Activated CD8-positive, alpha-beta T cell treated with anti-CD3 and anti-CD28 coated beads for 36 hours (primary cell): ENCODE results near the gene CPN2. TPM values are rescaled to one million over a fixed set of nuclear protein-coding genes. Genes with fewer than 3 reads are reported as not detected.

Experiments used
- ATAC-seq: fragments of 200-7000 bp; cut with Tn5 transposase; one replicate; pipeline ENCODE4 v1.10.0; 2021; ENCODE audit warnings: mild to moderate bottlenecking, moderate library complexity
- CTCF ChIA-PET: fragments of 350-600 bp; sonication (Branson Sonifier 250); formaldehyde crosslinking; loops from one replicate; lab custom pipeline; 2021; ENCODE audit warnings: antibody characterized with exemption; lab: Charles Lee
- POLR2A ChIA-PET: fragments of 350-600 bp; sonication (Branson Sonifier 250); formaldehyde crosslinking; loops from one replicate; lab custom pipeline; 2021; ENCODE audit warnings: antibody characterized with exemption; lab: Charles Lee
- DNase-seq: peaks from one replicate; pipeline ENCODE4 v3.0.0-alpha.2; 2020
- H3K27ac Mint-ChIP-seq: one replicate; pipeline ENCODE4 v1.8.0; 2021; ENCODE audit warnings: mild to moderate bottlenecking, mixed read lengths
- H3K27me3 Mint-ChIP-seq: one replicate; pipeline ENCODE4 v1.8.0; 2021; ENCODE audit warnings: mixed read lengths
- H3K36me3 Mint-ChIP-seq: one replicate; pipeline ENCODE4 v1.8.0; 2021; ENCODE audit warnings: low read depth, mixed read lengths
- H3K4me1 Mint-ChIP-seq: one replicate; pipeline ENCODE4 v1.8.0; 2021; ENCODE audit warnings: low read depth, mixed read lengths
- H3K4me3 Mint-ChIP-seq: one replicate; pipeline ENCODE4 v1.8.0; 2021; ENCODE audit warnings: mild to moderate bottlenecking, moderate library complexity, mixed read lengths
- H3K9me3 Mint-ChIP-seq: one replicate; pipeline ENCODE4 v1.8.0; 2021; ENCODE audit warnings: mixed read lengths
- CTCF ChIP-seq: fragments of 200-600 bp; IDR thresholded peaks from one replicate; pipeline ENCODE4 v1.8.0; 2022; ENCODE audit warnings: antibody characterized with exemption, mild to moderate bottlenecking
- intact Hi-C: fragments of 100-400 bp; cut with micrococcal nuclease; formaldehyde crosslinking; loops from one replicate; pipeline ENCODE4 v1.10.0; 2022
- total RNA-seq, 2 experiments: library from RNA; stranded (reverse); gene quantifications; one replicate each; pipeline ENCODE4 v1.2.3, GENCODE V29; 2021

CPN2 gene
- total RNA-seq, 2 experiments from 2014 or later: not detected

DNA sequence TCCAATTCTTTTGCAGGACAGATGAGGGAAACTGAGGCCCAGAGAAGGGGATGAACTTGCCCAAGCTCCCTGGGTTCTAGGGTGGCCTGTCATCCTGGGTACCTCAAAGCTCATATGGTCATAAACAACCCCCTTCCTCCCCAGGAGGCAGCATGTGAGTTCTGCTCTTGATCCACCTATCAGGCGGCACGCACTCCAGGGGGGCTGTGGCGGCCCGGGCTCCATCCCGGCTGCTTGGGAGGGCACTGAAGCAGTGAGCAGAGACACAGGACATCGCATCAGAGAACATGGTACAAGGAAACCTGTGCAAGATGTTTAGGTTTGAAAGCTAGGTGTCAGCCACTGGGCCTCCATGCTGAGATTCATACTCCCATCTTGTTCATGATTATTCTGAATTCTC lies 34.2 kb downstream of the CPN2 start:
- no peak overlapping the region for H3K4me3 Mint-ChIP-seq
- no peak for TF ChIP-seq CTCF
- intact Hi-C loops: loop anchor here (5.0 kb wide), 2 partner anchors 535 to 650 kb away; no protein-coding TSS in a partner anchor
- no peaks in the 10 kb centered on the region for H3K36me3 Mint-ChIP-seq
- ChIA-PET POLR2A (interaction anchor here (0.8 to 1.1 kb wide), 2 partner anchors 11 to 86 kb away, joined by 3 to 4 read pairs; no protein-coding TSS in a partner anchor), CTCF (interaction anchor here (1.3 to 5.3 kb wide), 6 partner anchors 11 to 651 kb away, joined by 3 to 94 read pairs (median 10); no protein-coding TSS in a partner anchor)
- DNase-seq: no peak
- H3K9me3 Mint-ChIP-seq: peaks cover 5% of the 10 kb centered on the region
- H3K27ac Mint-ChIP-seq: no peak overlapping the region
- peaks cover 48% of the 10 kb centered on the region for H3K27me3 Mint-ChIP-seq
- H3K4me1 Mint-ChIP-seq: peaks cover 8% of the 10 kb centered on the region
- no peak for ATAC-seq

- ChIA-PET CTCF (interaction anchor here (0.6 to 5.3 kb wide), 68 partner anchors 8 to 670 kb away, joined by 3 to 94 read pairs (median 4); partner anchors contain the start of gene HES1), POLR2A (interaction anchor here (0.9 to 1.2 kb wide), 2 partner anchors 133 to 188 kb away, joined by 3 read pairs; no protein-coding TSS in a partner anchor)
- intact Hi-C loops: loop anchor here (5.0 kb wide), 2 partner anchors 534 to 649 kb away; no protein-coding TSS in a partner anchor
- Mint-ChIP-seq H3K27ac (no peak overlapping the region), H3K4me3 (no peak overlapping the region), H3K27me3 (peaks cover 52% of the 10 kb centered on the region), H3K9me3 (peaks cover 5% of the 10 kb centered on the region), H3K4me1 (peaks cover 8% of the 10 kb centered on the region), H3K36me3 (no peaks in the 10 kb centered on the region)
- TF ChIP-seq CTCF: peak; percentile 14
- DNase-seq (no peak), ATAC-seq (peak; percentile 24)
These were observed 35.2 kb downstream of the CPN2 start for GRCh38 chr3:194315965-194316361.

- intact Hi-C loops: loop anchor here (5.0 kb wide), 2 partner anchors 533 to 648 kb away; no protein-coding TSS in a partner anchor
- Mint-ChIP-seq H3K36me3 (no peaks in the 10 kb centered on the region), H3K9me3 (peaks cover 5% of the 10 kb centered on the region), H3K27ac (no peak overlapping the region), H3K4me1 (peaks cover 8% of the 10 kb centered on the region), H3K4me3 (peak overlapping the region; percentile 56), H3K27me3 (peaks cover 53% of the 10 kb centered on the region)
- DNase-seq (peak; percentile 80), ATAC-seq (peak; percentile 81)
- POLR2A ChIA-PET: interaction anchor here (0.9 to 1.2 kb wide), 2 partner anchors 133 to 187 kb away, joined by 3 read pairs; no protein-coding TSS in a partner anchor
- CTCF ChIA-PET: interaction anchor here (0.6 to 5.3 kb wide), 76 partner anchors 9 to 670 kb away, joined by 3 to 94 read pairs (median 4); partner anchors contain the start of gene HES1
- peak; percentile 96 for TF ChIP-seq CTCF
These were observed 35.8 kb downstream of the CPN2 start for GRCh38 chr3:194315088-194315964.

GRCh38 chr3:194314388-194315068 lies 36.6 kb downstream of the CPN2 start:
- Mint-ChIP-seq H3K4me1 (peaks cover 8% of the 10 kb centered on the region), H3K4me3 (no peak overlapping the region), H3K9me3 (peaks cover 5% of the 10 kb centered on the region), H3K36me3 (no peaks in the 10 kb centered on the region), H3K27ac (no peak overlapping the region), H3K27me3 (peaks cover 60% of the 10 kb centered on the region)
- POLR2A ChIA-PET: interaction anchor here (1.0 kb wide), 1 partner anchor 14 kb away, joined by 4 read pairs; no protein-coding TSS in a partner anchor
- no peak for DNase-seq
- CTCF ChIA-PET: interaction anchor here (1.0 to 5.3 kb wide), 5 partner anchors 10 to 532 kb away, joined by 3 to 94 read pairs (median 4); no protein-coding TSS in a partner anchor
- intact Hi-C loops: loop anchor here (5.0 kb wide), 2 partner anchors 532 to 647 kb away; no protein-coding TSS in a partner anchor
- no peak for TF ChIP-seq CTCF
- no peak for ATAC-seq
